IPS-18a (cell line): Measurements from ENCODE around the gene GLUD1.
"Not testable (repeated sequence)": the region's sequence is repeated elsewhere in the genome, so short reads cannot be mapped to it uniquely, and the experiment has no call there.

Source experiments
- H3K27ac ChIP-seq: one replicate; pipeline ENCODE4 v1.5.1; 2013; ENCODE audit warnings: low read length
- H3K27me3 ChIP-seq: one replicate; pipeline ENCODE4 v1.6.1; 2013; ENCODE audit warnings: mild to moderate bottlenecking, low read length; ENCODE audit not compliant: control insufficient read depth, insufficient read depth
- H3K36me3 ChIP-seq: one replicate; pipeline ENCODE4 v1.6.1; 2013; ENCODE audit warnings: low read depth, low read length; ENCODE audit not compliant: control insufficient read depth
- H3K4me1 ChIP-seq: one replicate; pipeline ENCODE4 v1.6.1; 2013; ENCODE audit warnings: low read depth, low read length; ENCODE audit not compliant: control insufficient read depth
- H3K4me3 ChIP-seq: one replicate; pipeline ENCODE4 v1.5.1; 2013; ENCODE audit warnings: low read length
- H3K9ac ChIP-seq: one replicate; pipeline ENCODE4 v1.6.1; 2013; ENCODE audit warnings: mild to moderate bottlenecking, low read length, moderate library complexity
- H3K9me3 ChIP-seq: one replicate; pipeline ENCODE4 v1.6.1; 2013; ENCODE audit warnings: low read depth, low read length; ENCODE audit not compliant: control insufficient read depth

Gene GLUD1

DNA sequence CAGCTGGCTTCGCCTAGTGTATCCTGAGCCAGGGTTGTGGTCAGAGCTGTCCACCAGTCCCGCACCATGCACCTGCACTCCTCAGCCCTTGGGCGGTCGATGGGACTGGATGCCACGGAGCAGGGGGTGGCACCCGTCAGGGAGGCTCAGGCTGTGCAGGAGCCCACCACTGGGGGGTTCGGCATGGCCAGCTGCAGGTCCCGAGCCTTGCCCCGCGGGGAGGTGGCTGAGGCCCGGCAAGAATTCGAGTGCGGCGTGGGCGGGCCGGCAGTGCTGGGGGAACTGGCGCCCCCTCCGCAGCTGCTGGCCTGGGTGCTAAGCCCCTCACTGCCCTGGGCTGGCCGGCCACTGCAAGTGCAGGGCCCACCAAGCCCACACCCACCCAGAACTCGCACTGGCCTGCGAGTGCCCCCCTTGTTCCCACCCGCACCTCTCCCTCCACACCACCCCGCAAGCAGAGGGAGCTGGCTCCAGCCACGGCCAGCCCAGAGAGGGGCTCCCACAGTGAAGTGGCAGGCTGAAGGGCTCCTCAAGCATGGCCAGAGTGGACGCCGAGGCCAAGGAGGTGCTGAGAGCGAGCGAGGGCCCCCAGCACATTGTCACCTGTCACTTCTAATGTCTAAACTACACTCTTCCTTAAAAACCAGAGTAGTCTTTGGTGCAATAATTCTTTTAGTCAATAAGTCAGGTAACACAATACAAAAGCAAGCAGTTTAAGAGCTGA, 63.6 kb downstream of the GLUD1 start:
- H3K9me3 ChIP-seq = no peaks in the 10 kb centered on the region
- no peak overlapping the region for H3K9ac ChIP-seq
- no peak overlapping the region for H3K4me3 ChIP-seq
- H3K36me3 ChIP-seq = no peaks in the 10 kb centered on the region
- H3K4me1 ChIP-seq = no peaks in the 10 kb centered on the region
- no peak overlapping the region for H3K27ac ChIP-seq
- H3K27me3 ChIP-seq = no peaks in the 10 kb centered on the region

DNA sequence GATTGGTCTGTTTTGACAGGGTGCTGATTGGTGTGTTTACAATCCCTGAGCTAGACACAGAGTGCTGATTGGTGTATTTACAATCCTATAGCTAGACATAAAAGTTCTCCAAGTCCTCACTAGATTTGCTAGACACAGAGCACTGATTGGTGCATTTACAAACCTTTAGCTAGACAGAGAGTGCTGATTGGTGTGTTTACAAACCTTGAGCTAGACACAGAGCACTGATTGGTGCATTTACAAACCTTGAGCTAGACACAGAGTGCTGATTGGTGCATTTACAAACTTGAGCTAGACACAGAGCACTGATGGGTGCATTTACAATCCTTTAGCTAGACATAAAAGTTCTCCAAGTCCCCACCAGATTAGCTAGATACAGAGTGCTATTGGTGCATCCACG, 64.2 kb downstream of the GLUD1 start:
- not testable (repeated sequence) for H3K4me1 ChIP-seq, H3K4me3 ChIP-seq, H3K36me3 ChIP-seq, H3K9ac ChIP-seq, H3K27ac ChIP-seq, H3K9me3 ChIP-seq, H3K27me3 ChIP-seq

DNA sequence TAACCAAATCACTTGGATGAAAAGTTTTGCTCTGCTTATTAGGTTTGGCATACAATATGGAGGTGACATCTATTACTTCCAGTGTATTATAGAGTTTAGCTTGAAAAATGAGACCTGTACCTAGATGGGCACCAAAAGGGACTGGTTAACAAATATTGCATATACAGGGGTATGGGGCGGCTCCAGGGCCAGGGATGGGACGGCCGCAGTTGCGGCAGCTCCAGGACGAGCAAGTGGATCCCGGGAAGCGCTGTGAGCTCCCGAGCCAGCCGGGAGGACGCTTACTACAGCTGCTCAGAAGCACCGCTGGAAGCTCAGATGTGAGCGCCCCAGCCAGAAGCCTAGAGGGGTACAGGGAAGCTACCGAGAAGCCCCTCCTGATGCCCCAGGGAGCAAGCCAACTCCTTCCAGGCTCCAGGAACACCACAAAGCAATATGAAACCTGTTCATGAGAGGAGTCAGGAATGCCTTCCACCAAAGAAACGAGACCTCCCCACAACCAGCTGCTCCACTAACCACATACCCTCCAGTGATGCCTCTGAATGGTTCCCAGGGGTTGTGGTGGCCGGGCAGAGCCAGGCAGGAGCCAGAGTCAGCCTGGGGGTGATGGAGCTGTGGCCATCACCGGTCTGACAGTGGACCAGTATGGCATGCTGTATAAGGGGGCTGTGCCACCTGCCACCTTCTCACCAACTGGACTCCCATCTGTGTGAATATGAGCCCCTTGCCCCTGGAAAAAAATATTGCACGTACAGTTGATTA, 67.7 kb downstream of the GLUD1 start:
- not testable (repeated sequence) for H3K4me1 ChIP-seq, H3K36me3 ChIP-seq, H3K9me3 ChIP-seq, H3K27me3 ChIP-seq, H3K27ac ChIP-seq, H3K4me3 ChIP-seq, H3K9ac ChIP-seq

DNA sequence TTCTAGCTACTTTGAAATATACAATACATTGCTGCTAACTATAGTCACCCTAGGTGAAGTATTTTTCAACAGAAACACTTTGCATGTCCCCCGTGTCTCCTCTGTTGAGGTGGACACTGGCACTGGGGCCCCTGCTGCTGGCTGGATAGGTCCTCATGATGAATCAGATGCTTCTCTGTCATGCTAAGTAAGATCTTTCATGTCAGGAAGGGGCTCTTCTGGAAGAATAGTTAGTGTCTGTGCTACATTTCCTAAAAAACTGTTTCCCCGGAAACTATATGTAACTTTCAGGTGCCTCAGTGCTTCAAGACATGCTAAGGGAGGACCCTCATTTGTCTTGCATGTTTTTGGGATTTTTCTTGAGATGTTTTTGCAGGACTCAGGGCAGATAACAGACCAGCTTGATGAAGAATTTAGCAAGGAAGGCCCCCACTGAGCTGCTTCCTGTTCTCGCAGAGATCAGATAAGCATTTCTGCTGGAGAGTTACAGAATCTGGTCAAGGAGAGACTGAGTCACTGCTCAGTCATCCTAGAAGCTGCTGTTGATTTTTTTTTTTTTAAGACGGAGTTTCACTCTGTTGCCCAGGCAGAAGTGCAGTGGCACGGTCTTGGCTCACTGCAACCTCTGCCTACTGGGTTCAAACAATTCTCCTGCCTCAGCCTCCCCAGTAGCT, 69.2 kb downstream of the GLUD1 start:
- H3K36me3 ChIP-seq, H3K9ac ChIP-seq, H3K27ac ChIP-seq, H3K4me1 ChIP-seq, H3K9me3 ChIP-seq, H3K4me3 ChIP-seq, H3K27me3 ChIP-seq: not testable (repeated sequence)

DNA sequence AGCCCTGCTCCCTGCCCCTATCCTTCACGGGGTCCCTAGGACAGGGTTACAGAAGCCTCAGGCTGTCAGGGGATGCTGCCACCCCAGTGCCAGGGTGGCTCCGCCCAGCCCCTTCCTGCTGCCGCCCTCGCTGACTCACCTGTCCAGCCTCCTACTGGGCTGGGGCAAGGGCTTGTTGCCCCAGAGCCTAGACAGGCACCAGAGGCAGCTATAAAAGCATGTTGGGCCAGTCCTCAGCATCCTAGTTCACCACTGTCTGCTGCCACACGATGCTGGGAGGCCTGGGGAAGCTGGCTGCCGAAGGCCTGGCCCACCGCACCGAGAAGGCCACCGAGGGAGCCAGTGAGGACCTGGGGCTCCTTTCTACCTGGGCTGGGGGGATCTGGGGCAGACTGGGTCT, 74.6 kb downstream of the GLUD1 start, which contains the start of gene FAM25A:
Gene FAM25A (plus strand): TSS at position 239 of the 400 bp plus-strand sequence. CDS start 31 bp downstream, at position 270.
- not testable (repeated sequence) for H3K27me3 ChIP-seq, H3K4me1 ChIP-seq, H3K4me3 ChIP-seq, H3K9ac ChIP-seq, H3K27ac ChIP-seq, H3K9me3 ChIP-seq, H3K36me3 ChIP-seq

DNA sequence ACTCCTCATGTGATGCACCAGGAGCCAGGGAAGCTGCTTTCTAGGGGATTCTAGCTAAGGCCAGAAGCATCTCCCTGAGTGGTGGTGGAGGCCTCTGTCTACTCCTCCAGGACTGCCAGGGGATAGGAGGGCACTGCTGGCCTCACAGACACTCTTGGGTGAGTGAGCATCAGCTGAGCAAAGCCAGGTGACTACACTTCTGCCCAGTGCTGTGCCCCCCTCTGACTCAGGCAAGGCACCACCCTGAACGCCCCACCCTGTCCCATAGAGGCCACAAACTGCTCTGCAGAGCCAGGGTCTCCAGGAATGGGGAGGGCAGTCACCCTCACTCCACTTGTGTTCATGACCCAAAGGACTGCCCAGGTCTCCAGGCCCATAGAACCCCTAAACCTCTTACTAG, 75.1 kb downstream of the GLUD1 start:
- H3K4me3 ChIP-seq, H3K9me3 ChIP-seq, H3K9ac ChIP-seq, H3K36me3 ChIP-seq, H3K27ac ChIP-seq, H3K4me1 ChIP-seq, H3K27me3 ChIP-seq: not testable (repeated sequence)

DNA sequence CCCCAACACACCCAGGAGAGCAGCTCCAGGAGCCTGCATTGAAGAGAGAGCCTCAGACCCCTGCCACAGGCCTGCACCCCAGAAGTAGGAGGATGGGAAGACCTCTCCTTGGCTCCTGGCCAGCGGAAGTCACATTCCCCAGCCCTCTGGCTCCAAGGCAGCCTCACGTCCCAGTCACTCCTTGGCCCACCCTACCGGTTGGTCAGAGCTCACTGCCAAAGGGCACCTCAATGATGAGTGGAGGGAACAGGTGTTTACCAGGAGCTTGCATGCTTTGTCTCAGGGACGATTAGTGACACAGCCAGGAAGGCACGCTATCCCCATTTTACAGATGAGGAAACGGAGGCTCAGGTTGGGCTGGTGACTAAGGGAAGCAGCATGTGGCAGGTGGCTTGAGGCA, 75.6 kb downstream of the GLUD1 start:
- H3K27me3 ChIP-seq, H3K27ac ChIP-seq, H3K4me1 ChIP-seq, H3K9me3 ChIP-seq, H3K36me3 ChIP-seq, H3K9ac ChIP-seq, H3K4me3 ChIP-seq: not testable (repeated sequence)

DNA sequence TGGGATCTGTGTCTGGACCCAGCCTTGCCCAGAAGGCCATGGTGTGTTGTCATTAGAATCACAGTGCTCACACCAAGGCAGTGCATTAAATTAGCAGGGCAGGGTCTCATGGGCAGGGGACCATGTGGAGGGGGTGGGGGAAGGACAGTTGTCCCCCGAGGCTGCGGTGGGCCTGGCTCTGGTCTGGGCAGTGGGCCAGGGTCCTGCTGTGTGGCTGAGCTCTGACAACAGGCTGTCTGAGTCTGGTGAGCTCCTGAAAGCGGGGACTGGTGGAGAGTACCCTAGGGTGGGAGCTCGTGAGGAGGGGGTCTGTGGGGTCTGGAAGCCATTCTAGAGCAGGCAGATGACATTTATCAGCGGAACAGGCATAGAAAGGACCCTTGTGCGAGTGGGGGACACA, 76.5 kb downstream of the GLUD1 start:
- H3K36me3 ChIP-seq, H3K27me3 ChIP-seq, H3K4me1 ChIP-seq, H3K4me3 ChIP-seq, H3K9me3 ChIP-seq, H3K27ac ChIP-seq, H3K9ac ChIP-seq: not testable (repeated sequence)

DNA sequence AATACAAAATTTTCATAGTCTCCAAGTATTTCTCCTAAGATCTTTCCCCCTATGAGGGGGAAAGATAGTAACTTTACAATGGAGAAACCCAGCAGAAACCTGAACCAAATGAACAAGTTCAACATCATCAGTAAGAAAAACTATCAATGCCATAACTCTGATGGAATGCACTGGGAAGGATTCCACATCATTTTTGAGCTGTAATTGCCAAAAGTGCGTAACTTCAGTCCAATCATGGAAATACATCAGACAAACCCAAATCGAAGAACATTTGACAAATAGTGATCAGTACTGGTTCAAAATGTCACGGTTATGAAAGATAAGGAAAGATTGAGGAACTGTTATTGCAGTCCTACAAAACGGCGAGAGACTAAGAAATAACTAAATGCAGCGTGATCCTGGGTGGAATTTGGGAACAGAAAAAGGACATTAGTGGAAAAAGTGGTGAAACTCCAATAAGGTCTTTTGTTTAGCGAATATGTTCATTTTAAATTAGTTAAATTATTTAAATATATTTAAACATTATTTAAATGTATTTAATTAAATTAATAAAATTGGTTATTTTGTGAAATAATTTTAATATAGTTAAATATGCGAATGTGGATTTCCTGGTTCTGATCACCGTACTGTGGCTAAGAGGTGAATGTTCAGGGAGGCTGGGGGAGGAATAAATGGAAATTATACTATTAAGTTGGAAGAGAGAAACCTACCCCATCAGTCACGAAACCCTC, 79.5 kb downstream of the GLUD1 start:
- H3K27ac ChIP-seq, H3K9me3 ChIP-seq, H3K4me3 ChIP-seq, H3K4me1 ChIP-seq, H3K36me3 ChIP-seq, H3K9ac ChIP-seq, H3K27me3 ChIP-seq: not testable (repeated sequence)

DNA sequence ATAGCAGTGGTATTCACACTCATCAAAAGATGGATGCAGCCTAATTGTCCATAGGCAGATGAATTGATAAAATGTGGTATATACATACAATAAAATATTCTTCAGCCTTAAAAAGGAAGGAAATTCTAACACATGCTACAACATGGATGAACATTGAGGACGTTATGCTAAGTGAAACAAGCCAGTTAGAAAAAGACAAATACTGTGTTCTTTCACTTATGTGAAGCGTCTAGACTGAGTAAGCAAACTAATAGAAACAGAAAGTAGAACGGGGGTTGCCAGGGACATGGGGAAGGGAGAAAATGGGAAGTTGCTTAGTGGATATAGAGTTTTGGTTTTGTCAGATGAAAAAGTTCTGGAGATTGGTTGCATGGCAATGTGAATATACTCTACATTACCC, 81.1 kb downstream of the GLUD1 start:
- not testable (repeated sequence) for H3K9ac ChIP-seq, H3K4me1 ChIP-seq, H3K36me3 ChIP-seq, H3K27me3 ChIP-seq, H3K4me3 ChIP-seq, H3K9me3 ChIP-seq, H3K27ac ChIP-seq

DNA sequence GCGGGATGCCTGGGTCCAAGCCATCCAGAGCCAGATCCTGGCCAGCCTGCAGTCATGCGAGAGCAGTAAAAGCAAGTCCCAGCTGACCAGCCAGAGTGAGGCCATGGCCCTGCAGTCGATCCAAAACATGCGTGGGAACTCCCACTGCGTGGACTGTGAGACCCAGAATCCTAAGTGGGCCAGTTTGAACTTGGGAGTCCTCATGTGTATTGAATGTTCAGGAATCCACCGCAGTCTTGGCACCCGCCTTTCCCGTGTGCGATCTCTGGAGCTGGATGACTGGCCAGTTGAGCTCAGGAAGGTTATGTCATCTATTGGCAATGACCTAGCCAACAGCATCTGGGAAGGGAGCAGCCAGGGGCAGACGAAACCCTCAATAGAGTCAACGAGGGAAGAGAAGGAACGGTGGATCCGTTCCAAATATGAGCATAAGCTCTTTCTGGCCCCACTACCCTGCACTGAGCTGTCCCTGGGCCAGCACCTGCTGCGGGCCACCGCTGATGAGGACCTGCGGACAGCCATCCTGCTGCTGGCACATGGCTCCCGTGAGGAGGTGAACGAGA, 85.4 kb downstream of the GLUD1 start:
- H3K9ac ChIP-seq, H3K9me3 ChIP-seq, H3K27ac ChIP-seq, H3K4me1 ChIP-seq, H3K27me3 ChIP-seq, H3K36me3 ChIP-seq, H3K4me3 ChIP-seq: not testable (repeated sequence)
